ENCODE data around the gene CHST15. TPM values are rescaled to one million over a fixed set of nuclear protein-coding genes. Genes with fewer than 3 reads are reported as not detected.

The CHST15 gene
- polyA plus RNA-seq, 4 donors = 0.45 to 8.5 (median 4.0) TPM

DNA sequence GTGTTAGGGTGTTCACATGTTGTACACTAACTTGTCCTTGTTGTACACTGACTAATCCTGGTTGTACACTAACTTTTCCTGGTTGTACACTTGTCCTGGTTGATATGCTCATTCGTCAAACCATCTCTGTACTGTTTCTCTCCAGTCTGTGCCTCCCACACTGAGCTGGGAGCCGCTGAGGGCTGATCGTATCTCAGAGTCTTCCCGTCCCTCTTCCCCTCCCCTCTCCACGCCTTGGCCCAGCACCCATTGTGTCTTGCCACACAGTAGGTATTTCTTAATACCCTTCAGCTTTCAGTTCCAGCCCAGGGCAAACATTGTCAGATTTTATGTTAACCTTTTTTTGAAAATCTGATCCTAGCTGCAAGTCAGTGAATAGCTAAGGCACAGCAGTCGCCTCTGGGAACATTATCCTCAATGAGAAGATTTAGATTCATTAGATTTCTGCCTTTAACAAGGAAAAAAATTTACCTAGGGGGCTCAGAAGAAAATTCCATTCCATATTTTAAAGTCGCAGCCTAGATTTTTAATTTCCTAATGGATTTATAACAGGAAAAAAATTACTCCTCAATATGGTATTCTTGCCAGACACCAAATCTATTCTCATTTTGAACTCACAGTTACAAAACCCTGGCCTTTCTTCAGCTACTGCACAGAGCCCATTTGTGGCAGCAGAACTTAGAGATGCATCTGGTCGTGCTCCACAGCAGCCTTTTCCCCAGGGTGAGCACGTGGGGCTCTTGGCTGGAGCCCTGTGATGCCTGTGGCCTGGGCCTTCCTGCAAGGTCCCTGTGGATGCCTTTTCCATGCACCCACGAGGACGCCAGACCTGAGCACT lies 33.0 kb upstream of the CHST15 start:
- Histone ChIP-seq H3K36me3 (ENCODE audit: control insufficient read depth in 3 of 3, insufficient read depth in 2 of 3, low read depth in 1 of 3, low read length in 3 of 3) (no peaks in the 10 kb centered on the region), H3K27me3 (ENCODE audit: control insufficient read depth in 3 of 3, insufficient read depth in 3 of 3, low read length in 3 of 3) (no peaks in the 10 kb centered on the region), H3K27ac (ENCODE audit: low read depth in 1 of 3, low read length in 2 of 3) (no peak overlapping the region), H3K4me1 (ENCODE audit: control insufficient read depth in 3 of 3, insufficient read depth in 2 of 3, low read depth in 1 of 3, low read length in 2 of 3) (no peaks in the 10 kb centered on the region), H3K9me3 (ENCODE audit: control insufficient read depth in 2 of 2, insufficient read depth in 1 of 2, low read depth in 1 of 2, low read length in 1 of 2) (no peaks in the 10 kb centered on the region), H3K4me3 (ENCODE audit: low read depth in 1 of 3, low read length in 3 of 3) (no peak overlapping the region)
- no peak for DNase-seq
- FAIRE-seq = no peak
- WGBS, 3 donors = 68 to 80% (median 69%) methylated on average over 11 of the region's 11 CpGs

DNA sequence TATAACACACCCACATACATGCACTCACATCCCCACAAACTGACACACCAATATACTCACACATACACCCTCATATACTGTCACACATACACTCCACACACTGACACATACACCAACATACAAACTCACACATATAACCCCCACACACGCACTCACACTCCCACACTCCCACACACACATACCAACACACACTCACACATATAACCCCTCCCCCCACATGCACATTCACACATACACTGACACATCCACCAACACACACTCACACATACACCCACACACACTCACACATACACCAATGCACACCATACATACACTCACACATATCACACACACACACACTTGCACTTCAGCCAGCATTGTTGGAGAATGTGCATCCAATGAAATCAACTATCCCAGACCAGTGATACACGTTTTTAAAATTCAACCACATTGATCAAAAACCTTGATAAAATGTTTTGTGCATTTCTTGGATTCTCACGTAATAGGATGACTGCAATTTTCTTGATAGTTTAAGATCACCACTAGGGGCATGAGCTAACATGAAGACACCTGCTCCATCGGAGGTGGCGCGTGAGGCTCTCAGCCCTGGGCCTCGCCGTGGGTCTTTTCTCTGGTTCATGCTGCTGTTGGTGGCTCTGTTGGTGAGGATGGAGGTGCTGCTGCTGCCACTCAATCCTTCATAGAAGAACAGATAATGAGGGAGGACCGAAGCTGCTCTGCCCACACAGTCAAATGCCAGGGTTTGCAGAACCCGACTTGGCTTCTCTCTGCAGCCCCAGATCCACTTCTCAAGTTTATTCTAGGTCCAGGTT lies 32.1 kb upstream of the CHST15 start:
- 60 to 67% (median 62%) methylated on average over 10 of the region's 10 CpGs for WGBS, 3 donors

DNA sequence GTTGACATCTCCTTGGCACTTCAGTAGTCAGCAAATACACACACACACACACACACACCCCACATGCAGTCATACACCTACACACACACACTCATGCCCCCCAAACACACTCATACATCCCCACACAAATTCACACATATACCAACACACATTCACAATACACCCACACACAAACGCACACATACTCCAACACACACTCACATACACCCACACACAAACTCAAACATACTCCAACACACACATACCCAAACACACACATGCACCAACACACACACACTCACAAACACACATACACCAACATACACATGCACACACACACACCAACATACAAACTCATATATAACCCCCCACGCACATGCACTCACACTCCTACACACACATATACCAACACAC lies 31.4 kb upstream of the CHST15 start:
- FAIRE-seq = no peak
- H3K4me3 ChIP-seq (ENCODE audit: low read depth in 1 of 3, low read length in 3 of 3) = no peak overlapping the region
- no peak for DNase-seq
- 96 to 100% (median 98%) methylated on average over 2 of the region's 2 CpGs for WGBS, 3 donors
- no peaks in the 10 kb centered on the region for H3K27me3 ChIP-seq (ENCODE audit: control insufficient read depth in 3 of 3, insufficient read depth in 3 of 3, low read length in 3 of 3)
- H3K36me3 ChIP-seq (ENCODE audit: control insufficient read depth in 3 of 3, insufficient read depth in 2 of 3, low read depth in 1 of 3, low read length in 3 of 3) = no peaks in the 10 kb centered on the region
- H3K4me1 ChIP-seq (ENCODE audit: control insufficient read depth in 3 of 3, insufficient read depth in 2 of 3, low read depth in 1 of 3, low read length in 2 of 3) = no peaks in the 10 kb centered on the region
- H3K9me3 ChIP-seq (ENCODE audit: control insufficient read depth in 2 of 2, insufficient read depth in 1 of 2, low read depth in 1 of 2, low read length in 1 of 2) = no peaks in the 10 kb centered on the region
- no peak overlapping the region for H3K27ac ChIP-seq (ENCODE audit: low read depth in 1 of 3, low read length in 2 of 3)

More for the DNA sequence above, 32.1 kb upstream of the CHST15 start:
- Histone ChIP-seq H3K9me3 (ENCODE audit: control insufficient read depth in 2 of 2, insufficient read depth in 1 of 2, low read depth in 1 of 2, low read length in 1 of 2) (no peaks in the 10 kb centered on the region), H3K4me3 (ENCODE audit: low read depth in 1 of 3, low read length in 3 of 3) (no peak overlapping the region), H3K4me1 (ENCODE audit: control insufficient read depth in 3 of 3, insufficient read depth in 2 of 3, low read depth in 1 of 3, low read length in 2 of 3) (no peaks in the 10 kb centered on the region), H3K36me3 (ENCODE audit: control insufficient read depth in 3 of 3, insufficient read depth in 2 of 3, low read depth in 1 of 3, low read length in 3 of 3) (no peaks in the 10 kb centered on the region), H3K27me3 (ENCODE audit: control insufficient read depth in 3 of 3, insufficient read depth in 3 of 3, low read length in 3 of 3) (no peaks in the 10 kb centered on the region), H3K27ac (ENCODE audit: low read depth in 1 of 3, low read length in 2 of 3) (no peak overlapping the region)
- FAIRE-seq = no peak
- peak in 1 of 2 donors; percentile 5 for DNase-seq

DNA sequence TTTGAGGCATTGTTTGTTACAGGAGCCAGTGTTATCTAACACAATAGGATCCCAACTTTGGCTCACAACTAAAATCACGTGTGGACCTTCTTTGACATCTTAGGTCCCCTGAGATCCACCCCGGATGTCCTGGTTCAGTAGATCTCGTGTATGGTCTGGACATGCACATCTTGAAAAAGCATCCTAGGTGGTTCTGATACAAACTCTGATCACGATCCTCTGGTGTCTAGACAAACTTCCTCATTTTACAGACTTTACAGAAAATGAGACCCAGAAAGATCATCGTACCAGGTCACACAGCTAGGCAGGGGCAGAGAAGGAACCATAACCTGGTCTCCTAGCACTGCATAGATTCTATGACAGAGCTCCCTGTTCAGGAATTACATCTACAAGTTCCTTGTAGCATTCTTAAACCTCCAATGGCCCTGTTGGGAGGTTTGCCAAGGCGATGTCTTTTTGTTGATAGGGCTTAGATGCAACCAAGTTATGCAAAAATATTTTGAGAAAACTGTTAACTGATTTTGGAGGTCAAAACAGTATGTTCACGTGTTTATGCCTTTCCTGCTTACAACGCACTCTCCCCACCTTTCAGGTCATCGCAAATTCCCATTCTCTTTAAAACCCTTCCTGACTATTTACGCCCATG lies 30.8 kb upstream of the CHST15 start:
- H3K4me1 ChIP-seq (ENCODE audit: control insufficient read depth in 3 of 3, insufficient read depth in 2 of 3, low read depth in 1 of 3, low read length in 2 of 3) = no peaks in the 10 kb centered on the region
- 73 to 75% (median 73%) methylated on average over 10 of the region's 10 CpGs for WGBS, 3 donors
- no peaks in the 10 kb centered on the region for H3K9me3 ChIP-seq (ENCODE audit: control insufficient read depth in 2 of 2, insufficient read depth in 1 of 2, low read depth in 1 of 2, low read length in 1 of 2)
- H3K27me3 ChIP-seq (ENCODE audit: control insufficient read depth in 3 of 3, insufficient read depth in 3 of 3, low read length in 3 of 3) = no peaks in the 10 kb centered on the region
- FAIRE-seq (no peak), DNase-seq (no peak)
- no peak overlapping the region for H3K4me3 ChIP-seq (ENCODE audit: low read depth in 1 of 3, low read length in 3 of 3)
- H3K36me3 ChIP-seq (ENCODE audit: control insufficient read depth in 3 of 3, insufficient read depth in 2 of 3, low read depth in 1 of 3, low read length in 3 of 3) = no peaks in the 10 kb centered on the region
- no peak overlapping the region for H3K27ac ChIP-seq (ENCODE audit: low read depth in 1 of 3, low read length in 2 of 3)

DNA sequence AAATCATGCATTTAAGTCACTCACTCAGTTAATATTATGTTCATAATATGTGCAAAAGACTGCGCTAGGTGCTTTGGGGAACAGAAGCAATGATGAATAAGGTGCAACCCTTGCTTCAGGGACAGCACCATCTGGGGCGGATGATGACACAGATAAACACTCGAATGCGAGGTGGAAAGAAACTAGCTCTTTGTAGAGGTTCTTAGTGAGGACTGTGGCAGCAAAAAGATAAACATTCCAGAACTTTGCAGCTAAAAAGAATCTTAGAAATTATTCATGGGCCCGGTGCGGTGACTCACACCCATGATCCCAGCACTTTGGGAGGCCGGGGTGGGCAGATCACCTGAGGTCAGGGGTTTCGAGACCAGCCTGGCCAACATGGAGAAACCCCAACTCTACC lies 29.8 kb upstream of the CHST15 start:
- Histone ChIP-seq H3K27me3 (ENCODE audit: control insufficient read depth in 3 of 3, insufficient read depth in 3 of 3, low read length in 3 of 3) (no peaks in the 10 kb centered on the region), H3K4me1 (ENCODE audit: control insufficient read depth in 3 of 3, insufficient read depth in 2 of 3, low read depth in 1 of 3, low read length in 2 of 3) (no peaks in the 10 kb centered on the region), H3K36me3 (ENCODE audit: control insufficient read depth in 3 of 3, insufficient read depth in 2 of 3, low read depth in 1 of 3, low read length in 3 of 3) (no peaks in the 10 kb centered on the region), H3K27ac (ENCODE audit: low read depth in 1 of 3, low read length in 2 of 3) (no peak overlapping the region), H3K4me3 (ENCODE audit: low read depth in 1 of 3, low read length in 3 of 3) (no peak overlapping the region), H3K9me3 (ENCODE audit: control insufficient read depth in 2 of 2, insufficient read depth in 1 of 2, low read depth in 1 of 2, low read length in 1 of 2) (no peaks in the 10 kb centered on the region)
- 87 to 93% (median 89%) methylated on average over 8 of the region's 8 CpGs for WGBS, 3 donors
- DNase-seq (no peak), FAIRE-seq (no peak)

DNA sequence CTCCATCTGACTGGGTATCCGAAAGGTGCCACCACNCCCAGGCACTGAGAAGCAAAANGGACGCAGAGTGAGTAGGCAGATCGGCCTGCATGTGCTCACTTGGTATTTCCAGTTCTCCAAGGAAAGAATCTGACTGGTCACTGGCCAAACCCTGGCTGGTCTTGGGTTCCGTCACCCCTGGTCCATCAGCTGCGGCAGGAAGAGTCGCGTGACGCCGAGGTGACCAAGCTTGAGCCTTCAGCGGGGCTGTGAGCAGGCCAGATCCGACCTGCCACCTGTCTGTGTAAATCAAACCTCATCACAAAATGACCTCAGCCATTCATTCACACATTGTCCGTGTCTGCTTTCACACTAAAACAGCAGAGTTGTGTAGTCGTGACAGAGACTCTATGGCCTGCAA lies 28.8 kb upstream of the CHST15 start:
- WGBS, 3 donors = 91% methylated on average over 13 of the region's 13 CpGs
- no peak overlapping the region for H3K4me3 ChIP-seq (ENCODE audit: low read depth in 1 of 3, low read length in 3 of 3)
- no peaks in the 10 kb centered on the region for H3K9me3 ChIP-seq (ENCODE audit: control insufficient read depth in 2 of 2, insufficient read depth in 1 of 2, low read depth in 1 of 2, low read length in 1 of 2)
- FAIRE-seq = no peak
- no peaks in the 10 kb centered on the region for H3K36me3 ChIP-seq (ENCODE audit: control insufficient read depth in 3 of 3, insufficient read depth in 2 of 3, low read depth in 1 of 3, low read length in 3 of 3)
- no peaks in the 10 kb centered on the region for H3K4me1 ChIP-seq (ENCODE audit: control insufficient read depth in 3 of 3, insufficient read depth in 2 of 3, low read depth in 1 of 3, low read length in 2 of 3)
- H3K27ac ChIP-seq (ENCODE audit: low read depth in 1 of 3, low read length in 2 of 3) = no peak overlapping the region
- no peaks in the 10 kb centered on the region for H3K27me3 ChIP-seq (ENCODE audit: control insufficient read depth in 3 of 3, insufficient read depth in 3 of 3, low read length in 3 of 3)
- no peak for DNase-seq

DNA sequence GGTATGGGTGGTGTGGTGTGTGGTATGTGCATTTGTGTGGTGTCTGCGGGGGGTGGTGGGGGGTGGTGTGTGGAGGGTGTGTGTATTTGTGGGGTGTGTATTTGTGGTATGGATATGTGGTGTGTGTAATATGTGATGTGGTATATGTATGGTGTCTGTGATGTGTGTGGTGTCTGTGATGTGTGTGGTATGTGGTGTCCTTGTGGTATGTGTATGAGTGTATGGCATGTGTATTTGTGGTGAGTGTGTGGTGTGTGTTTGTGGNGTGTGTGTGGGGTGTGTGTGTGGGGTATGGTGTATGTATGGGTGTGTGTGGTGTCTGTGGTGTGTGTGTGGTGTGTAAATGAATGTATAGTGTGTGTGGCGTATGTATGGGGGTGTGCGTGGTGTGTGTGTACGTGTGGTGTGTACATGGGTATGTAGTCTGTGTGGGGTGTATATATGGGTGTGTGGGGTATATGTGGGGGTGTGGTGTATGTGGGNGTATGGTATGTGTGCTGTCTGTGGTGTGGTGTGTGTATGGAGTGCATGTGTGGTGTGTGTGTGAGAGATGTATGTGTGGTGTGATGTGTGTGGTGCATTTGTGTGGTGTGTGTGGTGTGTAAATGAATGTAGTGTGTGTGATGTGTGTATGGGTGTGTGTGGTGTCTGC lies 27.1 kb upstream of the CHST15 start:
- Histone ChIP-seq H3K27me3 (ENCODE audit: control insufficient read depth in 3 of 3, insufficient read depth in 3 of 3, low read length in 3 of 3) (peaks cover 0 to 2% (median 0%) of the 10 kb centered on the region in 3 donors), H3K4me3 (ENCODE audit: low read depth in 1 of 3, low read length in 3 of 3) (no peak overlapping the region), H3K4me1 (ENCODE audit: control insufficient read depth in 3 of 3, insufficient read depth in 2 of 3, low read depth in 1 of 3, low read length in 2 of 3) (no peaks in the 10 kb centered on the region), H3K36me3 (ENCODE audit: control insufficient read depth in 3 of 3, insufficient read depth in 2 of 3, low read depth in 1 of 3, low read length in 3 of 3) (no peaks in the 10 kb centered on the region), H3K27ac (ENCODE audit: low read depth in 1 of 3, low read length in 2 of 3) (peak overlapping the region in 1 of 3 donors; percentile 6), H3K9me3 (ENCODE audit: control insufficient read depth in 2 of 2, insufficient read depth in 1 of 2, low read depth in 1 of 2, low read length in 1 of 2) (no peaks in the 10 kb centered on the region)
- 78 to 97% (median 87%) methylated on average over 4 of the region's 4 CpGs for WGBS, 3 donors
- DNase-seq = no peak
- FAIRE-seq = no peak

DNA sequence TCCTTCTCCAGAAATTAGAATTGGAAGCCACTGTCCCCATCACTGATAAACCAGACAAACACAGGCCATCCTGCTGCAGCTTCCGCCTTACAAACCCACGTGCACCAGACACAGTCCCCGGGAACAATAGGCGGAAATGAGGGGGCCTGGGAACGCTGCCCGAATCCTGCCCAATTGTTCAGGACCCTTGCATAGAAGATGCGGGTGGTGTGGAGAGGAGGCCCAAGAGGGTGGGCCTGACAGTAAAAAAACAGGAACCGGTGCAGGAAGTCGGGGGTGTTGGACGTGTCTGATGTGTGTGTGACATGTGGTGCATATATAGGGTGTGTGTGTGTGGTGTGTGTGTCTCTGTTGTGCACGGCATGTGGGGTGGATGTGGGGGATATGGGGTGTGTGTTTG lies 26.5 kb upstream of the CHST15 start:
- Histone ChIP-seq H3K36me3 (ENCODE audit: control insufficient read depth in 3 of 3, insufficient read depth in 2 of 3, low read depth in 1 of 3, low read length in 3 of 3) (no peaks in the 10 kb centered on the region), H3K4me1 (ENCODE audit: control insufficient read depth in 3 of 3, insufficient read depth in 2 of 3, low read depth in 1 of 3, low read length in 2 of 3) (no peaks in the 10 kb centered on the region), H3K4me3 (ENCODE audit: low read depth in 1 of 3, low read length in 3 of 3) (no peak overlapping the region), H3K27ac (ENCODE audit: low read depth in 1 of 3, low read length in 2 of 3) (no peak overlapping the region), H3K9me3 (ENCODE audit: control insufficient read depth in 2 of 2, insufficient read depth in 1 of 2, low read depth in 1 of 2, low read length in 1 of 2) (no peaks in the 10 kb centered on the region), H3K27me3 (ENCODE audit: control insufficient read depth in 3 of 3, insufficient read depth in 3 of 3, low read length in 3 of 3) (peaks cover 0 to 2% (median 0%) of the 10 kb centered on the region in 3 donors)
- DNase-seq (no peak), FAIRE-seq (no peak)
- WGBS, 3 donors = 58 to 71% (median 59%) methylated on average over 11 of the region's 11 CpGs

Measured in small intestine (tissue), 7 donors.